Ramos (cell line): ENCODE data around the gene VWA3B.
"Not testable (repeated sequence)": the region's sequence is repeated elsewhere in the genome, so short reads cannot be mapped to it uniquely, and the experiment has no call there.

Experiments used
- in situ Hi-C: fragments of 300-500 bp; cut with MboI; formaldehyde crosslinking; loops from one replicate; pipeline ENCODE4 v1.14.3; 2022; ENCODE audit warnings: low sequenced_read_pairs; ENCODE audit not compliant: unreplicated experiment

Gene VWA3B

GRCh38 chr2:98087447-98088020 is 567 bp downstream of the VWA3B start:
- in situ Hi-C loops, result no loop called here

- in situ Hi-C loops, result no loop called here
Measured at GRCh38 chr2:98088261-98088660, 1.3 kb downstream of the VWA3B start.

GRCh38 chr2:98089941-98090340 is 3.0 kb downstream of the VWA3B start:
- in situ Hi-C loops, result no loop called here

GRCh38 chr2:98090951-98091350 is 4.0 kb downstream of the VWA3B start:
- in situ Hi-C loops, result no loop called here

GRCh38 chr2:98091738-98092137 is 4.8 kb downstream of the VWA3B start:
- in situ Hi-C loops, result no loop called here

- in situ Hi-C loops, result no loop called here
Measured at GRCh38 chr2:98093146-98093545, 6.2 kb downstream of the VWA3B start.

GRCh38 chr2:98093611-98094010 is 6.6 kb downstream of the VWA3B start:
- in situ Hi-C loops, result no loop called here

GRCh38 chr2:98099939-98100743 is 13.2 kb downstream of the VWA3B start:
- in situ Hi-C loops, result no loop called here

- in situ Hi-C loops, result not testable (repeated sequence)
Measured at GRCh38 chr2:98102315-98102714, 15.3 kb downstream of the VWA3B start.

- in situ Hi-C loops, result no loop called here
Measured at GRCh38 chr2:98102878-98103277, 15.9 kb downstream of the VWA3B start.

GRCh38 chr2:98108110-98108509 is 21.1 kb downstream of the VWA3B start:
- in situ Hi-C loops, result no loop called here

GRCh38 chr2:98110741-98111140 is 23.8 kb downstream of the VWA3B start:
- in situ Hi-C loops, result no loop called here

- in situ Hi-C loops, result no loop called here
Measured at GRCh38 chr2:98114643-98115330, 27.8 kb downstream of the VWA3B start.

- in situ Hi-C loops, result no loop called here
Measured at GRCh38 chr2:98118161-98118560, 31.2 kb downstream of the VWA3B start.

- in situ Hi-C loops, result no loop called here
Measured at GRCh38 chr2:98118852-98119251, 31.9 kb downstream of the VWA3B start.

GRCh38 chr2:98121149-98121548 is 34.2 kb downstream of the VWA3B start:
- in situ Hi-C loops, result no loop called here

- in situ Hi-C loops, result no loop called here
Measured at GRCh38 chr2:98122524-98122923, 35.6 kb downstream of the VWA3B start.

- in situ Hi-C loops, result no loop called here
Measured at GRCh38 chr2:98123286-98123685, 36.3 kb downstream of the VWA3B start.

- in situ Hi-C loops, result no loop called here
Measured at GRCh38 chr2:98126061-98126460, 39.1 kb downstream of the VWA3B start.

- in situ Hi-C loops, result no loop called here
Measured at GRCh38 chr2:98127229-98127989, 40.4 kb downstream of the VWA3B start.
